Embryonic facial prominence (tissue), 1 donor: ENCODE data around the gene HNRNPH3.
"Not testable (repeated sequence)": the region's sequence is repeated elsewhere in the genome, so short reads cannot be mapped to it uniquely, and the experiment has no call there.

Source experiments
- DNase-seq: peaks from one replicate; pipeline ENCODE4 v3.0.0-alpha.2; 2016; ENCODE audit errors: extremely low spot score

HNRNPH3 gene, protein sequence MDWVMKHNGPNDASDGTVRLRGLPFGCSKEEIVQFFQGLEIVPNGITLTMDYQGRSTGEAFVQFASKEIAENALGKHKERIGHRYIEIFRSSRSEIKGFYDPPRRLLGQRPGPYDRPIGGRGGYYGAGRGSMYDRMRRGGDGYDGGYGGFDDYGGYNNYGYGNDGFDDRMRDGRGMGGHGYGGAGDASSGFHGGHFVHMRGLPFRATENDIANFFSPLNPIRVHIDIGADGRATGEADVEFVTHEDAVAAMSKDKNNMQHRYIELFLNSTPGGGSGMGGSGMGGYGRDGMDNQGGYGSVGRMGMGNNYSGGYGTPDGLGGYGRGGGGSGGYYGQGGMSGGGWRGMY

DNA sequence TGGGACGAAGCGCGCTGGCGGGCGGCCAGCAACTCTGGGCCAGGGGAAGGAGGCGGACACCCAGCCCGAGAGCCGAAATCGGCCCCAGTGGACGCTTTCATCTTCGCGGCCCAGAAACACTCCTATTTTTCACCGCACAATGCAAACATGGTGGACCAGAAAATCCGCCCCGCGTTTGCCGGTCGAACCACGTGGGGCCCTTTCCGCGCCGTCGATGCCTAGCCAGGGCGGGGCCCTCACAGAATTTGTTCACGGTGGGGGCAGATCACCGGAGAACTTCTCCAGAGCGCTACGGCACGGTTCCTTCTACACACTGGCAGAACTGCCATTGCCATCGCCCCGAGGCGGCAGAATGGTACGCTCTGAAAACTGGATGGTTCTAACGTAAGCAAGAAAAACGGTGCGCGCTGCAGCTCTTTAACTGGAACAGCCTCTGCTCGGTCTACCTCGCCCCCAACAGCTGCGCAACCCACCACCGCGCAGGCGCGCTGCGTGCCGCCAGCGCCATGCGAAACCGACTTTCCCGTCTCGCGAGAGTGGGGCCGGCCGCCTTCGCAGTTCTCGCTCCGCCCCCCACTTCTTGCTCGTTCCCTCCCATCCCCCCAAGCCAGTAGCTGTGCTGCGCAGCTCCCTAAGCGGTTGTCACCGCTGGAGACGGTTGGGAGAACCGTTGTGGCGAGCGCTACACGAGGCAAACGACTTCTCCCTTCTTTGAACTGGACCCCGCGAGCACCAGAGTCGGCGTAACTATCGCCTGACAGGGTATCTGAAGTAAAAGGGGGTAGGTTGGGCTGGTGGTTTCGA is at the start of gene HNRNPH3:
TSS of gene HNRNPH3 (plus strand) at position 610 of the 804 bp plus-strand sequence. CDS start 5,158 bp downstream, outside the sequence.
- DNase-seq: peak; percentile 97

DNA sequence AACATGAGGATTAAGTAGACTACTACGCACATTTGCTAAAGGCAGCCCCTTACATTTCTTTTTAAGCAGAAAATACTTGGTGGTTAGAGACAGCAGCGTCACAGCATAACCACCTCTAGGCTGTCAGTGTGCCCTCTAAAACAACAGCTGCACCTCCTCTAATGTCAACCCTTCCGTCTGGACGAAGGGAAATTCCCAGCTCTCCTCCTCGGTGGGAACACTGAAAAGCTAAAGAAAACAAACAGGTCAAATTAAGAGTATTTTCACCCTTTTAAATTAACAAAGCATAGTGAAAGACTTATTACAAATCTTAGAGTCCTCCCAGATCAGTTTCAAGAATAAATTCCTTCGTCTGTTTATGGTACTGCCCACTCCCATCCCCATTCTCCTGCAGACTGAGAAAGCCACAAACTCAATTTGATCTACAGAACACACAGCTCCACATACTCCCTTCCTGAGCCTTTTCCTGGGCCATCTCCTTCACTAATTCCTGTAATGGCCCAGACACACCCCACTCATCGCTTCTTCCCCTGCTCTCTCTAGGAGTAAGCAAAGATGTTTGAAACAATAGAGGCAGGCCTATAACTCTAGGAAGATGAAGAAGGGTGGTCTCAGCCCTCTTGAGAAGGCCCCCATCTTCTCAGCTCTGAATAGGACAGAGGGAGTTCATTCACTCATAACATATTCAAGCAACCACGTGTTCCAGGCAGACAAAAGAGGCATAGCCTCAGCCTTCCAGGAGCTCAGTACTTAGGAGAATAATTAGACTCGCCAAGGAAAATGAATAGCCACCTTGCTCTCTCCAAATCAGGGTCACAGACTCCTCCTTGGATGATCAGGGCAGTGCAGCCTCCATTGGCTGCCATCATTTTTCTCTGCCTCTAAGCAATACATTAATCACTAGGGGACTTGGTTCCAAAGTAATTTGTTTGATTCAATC is 47.5 kb upstream of the HNRNPH3 start:
- no peak for DNase-seq

DNA sequence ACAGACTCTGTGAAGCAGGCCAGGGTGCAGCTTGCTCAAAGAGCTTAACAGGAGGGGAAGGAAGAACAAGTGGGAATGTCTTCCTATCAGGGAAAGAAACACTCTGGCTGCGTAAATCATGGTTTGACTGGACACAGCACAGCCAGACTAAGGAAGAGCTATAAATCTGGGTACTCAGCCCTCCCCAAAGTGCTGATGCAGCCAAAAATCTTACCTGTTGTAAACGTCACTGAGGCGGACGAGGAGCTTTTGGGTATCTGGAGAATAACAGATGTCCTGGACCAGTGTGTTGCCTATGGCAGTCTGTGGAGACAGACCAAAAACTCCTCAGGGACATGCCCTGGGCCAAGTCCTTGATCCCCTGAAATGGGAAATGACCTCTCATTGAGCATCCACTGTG is 43.1 kb upstream of the HNRNPH3 start:
- no peak for DNase-seq

DNA sequence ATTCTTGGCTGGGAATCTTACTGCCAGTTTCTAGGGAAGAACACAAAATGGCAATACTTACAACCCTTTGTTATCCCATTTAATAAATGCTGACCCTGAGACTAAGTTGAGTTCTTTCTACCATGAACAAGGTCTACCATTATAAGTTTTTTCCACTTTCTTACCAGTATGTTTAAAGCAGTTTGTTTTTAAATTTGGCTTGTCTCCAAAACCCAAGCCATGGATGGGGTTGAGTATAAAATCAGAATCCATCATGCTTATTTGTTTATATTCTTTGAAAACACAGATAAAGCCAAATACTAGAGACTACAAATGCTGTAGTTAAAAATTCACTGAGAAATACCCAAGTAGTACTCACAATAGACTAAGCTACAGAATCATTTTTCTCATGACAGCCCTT is 41.1 kb upstream of the HNRNPH3 start:
- no peak for DNase-seq

DNA sequence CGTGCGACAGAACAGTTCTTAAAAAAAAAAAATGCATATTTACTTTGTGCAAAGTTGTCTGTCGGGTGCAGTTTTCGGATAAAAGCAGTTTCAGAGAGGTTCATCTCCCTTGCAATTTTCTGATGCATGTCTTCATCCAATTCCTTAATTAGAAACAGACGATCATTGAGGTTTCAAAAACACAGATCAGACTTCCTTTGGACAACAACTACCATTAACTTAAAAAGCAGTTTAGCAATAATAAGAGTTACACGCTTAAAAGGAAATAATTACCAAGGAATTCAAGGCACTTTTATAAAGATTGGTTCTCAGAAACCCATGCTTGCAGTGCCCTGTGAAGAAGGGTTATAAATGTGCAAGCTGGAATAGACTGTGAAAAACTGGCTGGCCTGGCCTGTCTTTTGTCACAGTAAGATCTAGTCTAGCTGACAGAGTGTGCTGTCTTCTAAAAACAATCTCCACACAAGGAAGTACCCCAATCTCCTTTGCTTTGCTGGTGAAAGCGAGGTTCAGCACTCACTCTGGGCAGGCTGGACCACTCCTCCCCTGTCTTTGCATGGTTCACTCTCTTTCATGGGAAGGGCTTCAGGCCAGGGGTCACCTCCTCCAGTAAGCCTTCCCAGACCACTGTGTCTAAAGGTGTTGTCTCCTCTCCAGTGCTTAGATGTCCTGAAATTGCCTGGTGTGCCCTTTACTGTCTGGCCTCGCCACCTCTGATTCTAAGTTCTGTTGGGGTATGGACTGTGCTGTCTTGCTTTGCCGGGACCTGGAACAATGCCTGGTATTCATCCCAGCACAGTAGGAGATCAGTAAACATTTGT is 34.8 kb upstream of the HNRNPH3 start:
- DNase-seq: no peak

DNA sequence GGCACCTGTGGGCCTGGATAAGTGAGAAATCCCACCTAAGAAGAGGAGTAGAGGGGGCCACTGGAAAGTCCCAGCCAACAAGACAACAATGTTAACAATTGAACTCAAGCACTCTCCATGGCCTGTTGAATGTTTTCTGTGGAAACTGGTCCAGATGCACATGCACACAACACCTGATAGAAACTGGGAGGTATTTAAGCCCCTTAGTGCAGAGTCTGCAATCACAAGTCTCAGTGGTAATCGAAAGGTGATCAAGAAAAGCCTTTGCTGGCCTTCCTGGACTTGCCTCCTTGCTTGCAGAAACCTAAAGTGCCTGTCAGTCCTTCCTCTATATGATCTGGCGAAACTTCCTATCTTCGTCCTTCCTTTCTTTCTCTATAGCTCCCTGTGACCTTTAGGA is 30.6 kb upstream of the HNRNPH3 start:
- DNase-seq: no peak

DNA sequence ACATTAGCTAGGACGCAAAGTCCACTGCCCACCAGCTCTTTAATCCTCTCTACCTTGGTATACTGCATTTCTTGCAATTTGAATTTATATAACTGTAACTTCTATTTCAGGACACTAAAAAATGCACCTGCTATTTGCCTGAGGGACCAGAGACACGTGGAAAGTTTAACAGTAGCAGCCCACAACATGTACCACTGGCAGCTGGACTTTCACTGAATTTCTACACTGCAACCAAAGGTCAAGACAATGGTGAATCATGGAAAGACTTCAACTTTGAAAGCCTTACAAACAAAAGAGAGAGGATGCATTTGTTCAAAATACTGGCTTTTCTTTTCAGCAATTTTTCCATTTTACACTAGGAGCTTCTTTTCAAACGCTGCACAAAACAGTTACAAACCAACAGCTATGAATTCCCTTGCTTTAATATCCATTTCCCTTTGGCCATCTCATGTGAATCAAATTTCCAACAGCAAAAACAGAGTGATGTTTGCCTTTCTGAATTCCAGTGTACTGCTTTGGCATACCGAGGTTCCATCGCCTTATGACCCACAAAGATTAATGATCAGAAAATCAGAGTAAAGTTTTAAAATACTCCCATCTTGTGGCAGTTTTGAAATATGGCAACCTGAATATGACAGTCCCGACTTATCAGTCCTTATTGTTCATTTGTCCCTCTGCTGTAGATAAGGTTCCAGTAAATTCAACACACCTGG is 29.9 kb upstream of the HNRNPH3 start:
- DNase-seq: peak; percentile 29

DNA sequence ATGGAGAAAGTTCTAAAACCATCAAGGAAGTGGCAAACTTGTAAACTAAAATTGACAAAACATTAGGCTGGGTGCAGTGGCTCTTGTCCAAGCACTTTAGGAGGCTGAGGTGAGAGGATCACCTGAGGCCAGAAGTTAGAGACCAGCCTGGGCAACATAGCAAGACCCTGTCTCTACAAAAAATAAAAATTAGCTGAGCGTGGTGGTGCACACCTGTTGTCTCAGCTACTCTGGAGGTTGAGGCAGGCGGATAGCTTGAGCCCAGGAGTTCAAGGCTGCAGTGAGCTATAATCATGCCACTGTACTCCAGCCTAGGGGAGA is 29.4 kb upstream of the HNRNPH3 start:
- no peak for DNase-seq

DNA sequence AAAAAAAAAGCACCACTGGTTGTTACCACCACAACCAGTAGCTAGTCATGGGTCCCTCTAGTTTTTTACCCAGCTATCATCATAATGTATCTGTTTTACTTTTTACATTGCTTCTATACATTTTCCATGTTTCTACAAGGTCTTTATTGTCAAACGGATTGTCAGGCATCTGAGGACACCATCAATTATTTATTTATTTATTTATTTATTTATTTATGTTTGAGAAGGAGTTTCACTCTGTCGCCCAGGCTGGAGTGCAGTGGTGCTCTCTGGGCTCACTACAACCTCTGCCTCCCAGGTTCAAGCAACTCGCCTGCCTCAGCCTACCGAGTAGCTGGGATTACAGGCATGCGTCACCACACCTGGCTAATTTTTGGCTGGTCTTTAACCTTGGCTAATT is 29.0 kb upstream of the HNRNPH3 start:
- no peak for DNase-seq

DNA sequence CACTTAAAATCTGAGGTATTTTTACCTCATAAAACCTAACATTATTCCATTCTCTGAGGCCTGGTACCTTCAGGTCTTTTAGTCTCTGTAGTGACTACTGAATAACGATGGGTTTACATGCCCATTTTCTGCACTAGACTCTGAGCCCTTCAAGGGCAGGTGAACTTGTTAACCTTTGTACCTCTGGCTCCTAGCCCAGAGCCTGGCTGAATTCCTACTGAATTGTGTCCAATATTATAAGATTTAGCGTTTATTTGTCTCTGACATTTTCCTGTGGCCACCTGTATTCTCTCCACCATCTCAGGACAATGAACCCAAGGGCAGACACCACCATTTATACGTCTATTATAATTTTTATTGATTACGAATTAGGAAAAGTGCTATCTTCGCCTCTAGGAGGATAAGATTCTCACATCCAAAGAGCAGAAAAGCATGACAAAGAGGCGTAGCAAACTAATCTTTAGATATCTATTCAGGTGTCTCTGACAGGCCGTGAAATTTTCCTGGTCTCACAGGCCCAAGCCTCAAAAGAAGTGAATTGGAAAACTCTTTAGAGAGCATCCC is 27.9 kb upstream of the HNRNPH3 start:
- no peak for DNase-seq

DNA sequence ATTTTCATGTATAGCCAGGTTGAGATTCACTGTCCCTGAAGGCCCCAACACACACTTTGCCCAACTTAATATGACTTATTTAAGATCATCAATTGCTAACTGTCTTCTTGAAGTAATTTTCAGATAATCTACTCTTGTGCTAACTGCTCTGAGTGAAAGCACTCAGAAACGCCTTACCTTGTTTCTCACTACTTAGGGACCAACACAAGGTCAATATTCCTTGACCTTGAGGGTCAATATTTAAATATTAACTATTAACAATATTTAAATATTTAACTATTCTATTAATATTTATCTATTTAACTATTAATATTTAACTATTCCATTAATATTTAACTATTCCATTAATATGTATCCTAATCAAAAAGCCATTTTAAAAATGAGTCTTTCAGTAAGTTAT is 26.0 kb upstream of the HNRNPH3 start:
- no peak for DNase-seq

DNA sequence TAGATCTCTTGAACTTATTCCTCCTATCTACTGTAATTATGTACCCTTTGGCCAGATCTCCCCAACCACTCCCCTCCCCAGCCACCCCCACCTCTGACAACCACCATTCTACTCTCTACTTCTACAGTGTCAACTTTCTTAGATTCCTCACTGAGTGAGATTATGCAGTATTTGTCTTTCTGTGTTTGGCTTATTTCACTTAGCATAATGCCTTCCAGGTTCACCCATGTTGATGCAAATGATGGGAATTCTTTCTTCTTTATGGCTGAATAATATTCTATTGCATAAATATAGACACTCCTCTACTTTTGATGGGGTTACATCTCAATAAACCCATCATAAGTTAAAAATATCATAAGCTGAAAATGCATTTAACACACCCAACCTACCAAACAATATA is 21.3 kb upstream of the HNRNPH3 start:
- DNase-seq: no peak

DNA sequence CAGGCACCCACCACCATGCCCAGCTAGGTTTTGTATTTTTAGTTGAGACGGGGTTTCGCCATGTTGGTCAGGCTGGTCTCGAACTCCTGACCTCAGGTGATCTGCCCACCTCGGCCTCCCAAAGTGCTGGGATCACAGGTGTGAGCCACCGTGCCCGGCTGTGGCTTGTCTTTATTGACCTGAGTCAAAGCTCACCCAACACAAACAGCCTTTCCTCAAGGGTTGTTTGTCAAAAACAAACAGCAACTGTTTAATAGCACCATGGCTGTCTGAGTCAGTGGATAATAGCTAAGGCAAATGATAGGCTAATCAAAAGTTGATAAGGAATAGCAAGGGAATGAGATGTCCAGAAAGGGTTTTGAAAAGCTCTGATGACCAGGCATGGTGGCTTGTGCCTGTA is 16.9 kb upstream of the HNRNPH3 start:
- not testable (repeated sequence) for DNase-seq

DNA sequence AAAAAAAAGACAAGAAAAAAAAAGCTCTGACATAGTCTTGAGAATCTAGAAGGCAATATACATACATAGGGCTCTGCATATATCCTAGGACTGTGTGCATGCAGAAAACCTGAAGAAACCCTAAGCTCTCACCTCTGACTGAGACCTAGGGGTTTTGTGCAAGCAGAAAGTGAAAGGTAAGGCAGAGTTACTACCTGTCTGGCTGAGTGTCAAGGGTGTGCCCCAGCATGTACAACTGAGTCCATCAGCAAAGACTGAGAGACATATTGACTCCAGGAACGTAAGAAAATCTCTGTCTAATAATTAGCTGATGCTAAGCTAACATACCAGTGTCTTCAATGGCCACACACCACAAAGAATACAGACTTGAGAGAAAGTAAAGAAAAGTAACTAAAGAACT is 16.3 kb upstream of the HNRNPH3 start:
- no peak for DNase-seq

DNA sequence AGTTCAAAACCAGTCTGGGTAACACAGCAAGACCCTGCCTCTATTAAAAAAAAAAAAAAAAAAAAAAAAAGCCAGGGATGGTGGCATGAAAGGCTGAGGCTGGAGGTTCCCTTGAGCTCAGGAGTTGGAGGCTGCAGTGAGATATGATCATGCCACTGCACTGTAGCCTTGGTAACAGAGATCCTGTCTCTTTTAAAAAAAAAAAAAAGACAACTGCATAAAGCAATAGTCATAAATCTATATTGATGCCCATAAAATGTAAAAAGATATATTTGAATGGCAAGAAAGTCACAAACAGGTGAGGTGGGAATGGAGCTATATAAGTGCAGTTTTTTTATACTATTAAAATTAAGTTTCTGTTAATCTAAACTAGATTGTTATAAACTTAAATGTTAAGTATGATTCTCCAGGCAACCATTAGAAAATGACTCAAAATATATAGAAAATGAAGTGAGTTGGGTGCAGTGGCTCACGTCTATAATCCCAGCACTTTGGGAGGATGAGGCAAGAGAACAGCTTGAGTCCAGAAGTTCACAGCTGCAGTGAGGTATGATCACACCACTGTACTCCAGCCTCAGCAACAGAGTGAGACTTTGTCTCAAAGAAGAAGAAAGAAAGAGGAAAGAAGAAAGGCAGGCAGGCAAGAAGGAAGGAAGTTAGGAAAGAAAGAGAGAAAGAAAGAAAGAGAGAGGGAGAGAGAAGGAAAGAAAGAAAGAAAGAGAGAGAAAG is 13.4 kb upstream of the HNRNPH3 start:
- DNase-seq: no peak

DNA sequence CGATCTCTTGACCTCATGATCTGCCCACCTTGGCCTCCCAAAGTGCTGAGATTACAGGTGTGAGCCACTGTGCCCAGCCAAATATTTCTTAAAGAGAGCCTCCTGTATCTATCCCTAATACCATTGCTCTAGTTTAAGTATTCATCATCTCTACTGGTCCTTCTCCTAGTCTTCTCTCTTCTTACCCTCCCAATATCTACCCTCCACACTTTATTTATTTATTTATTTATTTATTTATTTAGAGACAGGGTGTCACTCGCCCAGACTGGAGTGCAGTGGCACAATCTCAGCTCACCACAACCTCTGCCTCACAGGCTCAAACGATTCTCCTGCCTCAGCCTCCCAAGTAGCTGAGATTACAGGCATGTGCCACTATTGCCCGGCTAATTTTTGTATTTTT is 7.5 kb upstream of the HNRNPH3 start:
- DNase-seq: not testable (repeated sequence)

DNA sequence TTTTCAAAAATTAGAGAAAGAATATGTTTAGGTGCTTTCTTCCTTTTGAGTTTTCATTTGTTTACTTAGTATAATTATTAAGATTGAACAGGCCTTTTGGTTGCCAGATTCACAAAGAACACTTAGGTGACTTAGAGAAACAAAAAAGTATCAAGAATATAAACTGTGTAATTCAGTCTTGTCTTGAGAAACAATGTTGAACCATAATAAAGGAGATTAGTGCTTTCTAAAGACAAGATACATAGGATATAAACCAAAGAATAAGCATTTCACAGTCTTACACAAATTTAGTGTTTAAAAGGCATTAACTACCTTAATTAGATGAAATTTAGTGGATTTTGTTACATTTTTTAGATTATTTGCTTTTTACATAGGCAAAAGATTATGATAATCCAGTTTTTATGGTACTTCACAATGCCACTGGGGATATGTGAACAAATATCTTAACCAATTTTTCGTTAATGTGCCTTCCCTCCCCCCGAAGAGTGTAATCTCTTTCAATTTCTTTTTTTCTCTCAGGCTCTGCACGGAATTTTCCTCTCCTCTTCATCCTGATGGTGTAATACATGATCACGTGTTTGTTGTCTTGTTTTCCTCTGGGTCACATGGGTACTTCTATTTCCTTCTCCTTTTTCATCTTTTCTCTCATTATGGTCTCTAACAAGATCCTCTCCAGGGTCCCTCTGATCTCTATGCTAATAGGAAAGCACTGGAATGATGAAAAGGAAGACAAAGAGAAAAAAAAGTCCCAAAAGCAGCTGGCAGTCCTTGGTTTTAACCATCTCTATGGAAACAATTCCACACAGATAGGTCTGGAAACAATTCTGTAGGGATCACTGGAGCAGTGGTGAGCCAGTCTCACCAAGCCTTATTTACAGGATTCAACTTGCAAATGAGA is 3.7 kb upstream of the HNRNPH3 start:
- DNase-seq: peak; percentile 75

DNA sequence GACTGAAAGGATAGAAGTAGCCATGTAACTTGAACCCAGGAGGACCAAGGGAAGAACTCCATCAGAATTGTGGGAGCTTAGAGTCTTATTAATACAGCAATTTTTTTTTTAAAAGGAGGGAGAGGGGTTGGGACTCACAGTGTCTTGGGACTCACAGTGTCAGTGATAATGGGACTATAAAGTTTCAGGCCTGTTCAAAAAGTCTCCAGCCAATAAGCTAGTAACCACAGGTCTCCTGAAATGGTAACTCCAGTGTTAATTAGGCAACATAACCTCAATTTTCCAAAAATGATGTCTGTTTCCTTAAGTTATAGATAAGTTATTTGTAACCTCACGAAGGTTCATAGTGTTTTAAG is 2.4 kb upstream of the HNRNPH3 start:
- DNase-seq: no peak
